ENCODE data around the gene GATA3.
A peak's percentile ranks its signal among the peaks of the same experiment; 100 is the strongest.

Gene GATA3

GRCh38 chr10:8052956-8053445 is 1.5 kb upstream of the GATA3 start:
- Histone ChIP-seq H2BK120ac (ENCODE audit: low read depth, low read length) (no peak overlapping the region), H4K91ac (ENCODE audit: low read length) (no peak overlapping the region), H3K4me1 (ENCODE audit: control insufficient read depth, insufficient read depth, low read depth, low read length) (peaks cover 45% of the 10 kb centered on the region), H3K9me3 (ENCODE audit: control insufficient read depth, low read length) (no peaks in the 10 kb centered on the region), H3K4me3 (ENCODE audit: insufficient read depth in 1 of 2, low read depth in 1 of 2, low read length in 2 of 2) (no peak overlapping the region), H3K9ac (ENCODE audit: low read length) (no peak overlapping the region), H3K27ac (ENCODE audit: low read length, poor library complexity, severe bottlenecking) (no peak overlapping the region), H3K79me1 (replicated peaks; ENCODE audit: low read length, poor library complexity, severe bottlenecking) (no peaks in the 10 kb centered on the region), H3K14ac (ENCODE audit: low read length in 2 of 2) (no peak overlapping the region), H2AK5ac (ENCODE audit: low read length, severe bottlenecking) (no peak overlapping the region), H3K18ac (ENCODE audit: low read depth in 1 of 2, low read length in 2 of 2) (no peak overlapping the region), H3K23ac (ENCODE audit: low read length in 2 of 2) (no peak overlapping the region), H3K27me3 (ENCODE audit: control insufficient read depth in 1 of 2, insufficient read depth in 1 of 2, low read length in 2 of 2) (peaks cover 92 to 100% of the 10 kb centered on the region in 2 experiments), H2BK5ac (ENCODE audit: low read depth, low read length, poor library complexity, severe bottlenecking) (no peak overlapping the region), H4K8ac (ENCODE audit: low read length) (no peak overlapping the region), H3K4ac (ENCODE audit: low read depth in 1 of 2, low read length in 2 of 2) (no peak overlapping the region), H2BK15ac (ENCODE audit: low read depth, poor library complexity, severe bottlenecking) (no peak overlapping the region), H2BK12ac (ENCODE audit: low read length in 2 of 2) (no peak overlapping the region), H3K4me2 (ENCODE audit: low read length, poor library complexity, severe bottlenecking) (peak overlapping the region; percentile 10), H2AFZ (ENCODE audit: low read depth, low read length) (no peak overlapping the region), H3K36me3 (ENCODE audit: control insufficient read depth in 1 of 2, insufficient read depth in 2 of 2, low read depth in 1 of 2, low read length in 2 of 2) (peaks cover 0 to 3% of the 10 kb centered on the region in 2 experiments)
- no peak for DNase-seq
- 4% methylated on average over 8 of the region's 17 CpGs for WGBS

GRCh38 chr10:8053446-8054243 is 843 bp upstream of the GATA3 start:
- H3K4me3 ChIP-seq (ENCODE audit: insufficient read depth in 1 of 2, low read depth in 1 of 2, low read length in 2 of 2) = peak overlapping the region; percentile 28 to 70
- H3K18ac ChIP-seq (ENCODE audit: low read depth in 1 of 2, low read length in 2 of 2) = peak overlapping the region in 1 of 2 experiments; percentile 28
- H3K4ac ChIP-seq (ENCODE audit: low read depth in 1 of 2, low read length in 2 of 2) = no peak overlapping the region
- DNase-seq = peak; percentile 89
- H2AK5ac ChIP-seq (ENCODE audit: low read length, severe bottlenecking) = no peak overlapping the region
- H2BK5ac ChIP-seq (ENCODE audit: low read depth, low read length, poor library complexity, severe bottlenecking) = no peak overlapping the region
- no peak overlapping the region for H3K9ac ChIP-seq (ENCODE audit: low read length)
- H4K91ac ChIP-seq (ENCODE audit: low read length) = no peak overlapping the region
- WGBS = under 1% methylated on average over 50 of the region's 60 CpGs
- peak overlapping the region in 1 of 2 experiments; percentile 11 for H2BK12ac ChIP-seq (ENCODE audit: low read length in 2 of 2)
- H3K14ac ChIP-seq (ENCODE audit: low read length in 2 of 2) = no peak overlapping the region
- H3K23ac ChIP-seq (ENCODE audit: low read length in 2 of 2) = no peak overlapping the region
- peaks cover 0 to 3% of the 10 kb centered on the region in 2 experiments for H3K36me3 ChIP-seq (ENCODE audit: control insufficient read depth in 1 of 2, insufficient read depth in 2 of 2, low read depth in 1 of 2, low read length in 2 of 2)
- H3K79me1 ChIP-seq (replicated peaks; ENCODE audit: low read length, poor library complexity, severe bottlenecking) = no peaks in the 10 kb centered on the region
- H3K4me1 ChIP-seq (ENCODE audit: control insufficient read depth, insufficient read depth, low read depth, low read length) = peaks cover 45% of the 10 kb centered on the region
- no peak overlapping the region for H4K8ac ChIP-seq (ENCODE audit: low read length)
- no peak overlapping the region for H2BK120ac ChIP-seq (ENCODE audit: low read depth, low read length)
- H3K27ac ChIP-seq (ENCODE audit: low read length, poor library complexity, severe bottlenecking) = no peak overlapping the region
- H3K27me3 ChIP-seq (ENCODE audit: control insufficient read depth in 1 of 2, insufficient read depth in 1 of 2, low read length in 2 of 2) = peaks cover 92 to 100% of the 10 kb centered on the region in 2 experiments
- H3K4me2 ChIP-seq (ENCODE audit: low read length, poor library complexity, severe bottlenecking) = peak overlapping the region; percentile 73
- no peak overlapping the region for H2AFZ ChIP-seq (ENCODE audit: low read depth, low read length)
- no peak overlapping the region for H2BK15ac ChIP-seq (ENCODE audit: low read depth, poor library complexity, severe bottlenecking)
- no peaks in the 10 kb centered on the region for H3K9me3 ChIP-seq (ENCODE audit: control insufficient read depth, low read length)

GRCh38 chr10:8054244-8054493 is 319 bp upstream of the GATA3 start:
- peak overlapping the region in 1 of 2 experiments; percentile 70 for H3K4me3 ChIP-seq (ENCODE audit: insufficient read depth in 1 of 2, low read depth in 1 of 2, low read length in 2 of 2)
- no peak overlapping the region for H2BK120ac ChIP-seq (ENCODE audit: low read depth, low read length)
- H3K4me2 ChIP-seq (ENCODE audit: low read length, poor library complexity, severe bottlenecking) = peak overlapping the region; percentile 73
- no peak overlapping the region for H3K18ac ChIP-seq (ENCODE audit: low read depth in 1 of 2, low read length in 2 of 2)
- H3K4ac ChIP-seq (ENCODE audit: low read depth in 1 of 2, low read length in 2 of 2) = no peak overlapping the region
- 1% methylated on average over 12 of the region's 25 CpGs for WGBS
- DNase-seq = peak; percentile 71
- H3K36me3 ChIP-seq (ENCODE audit: control insufficient read depth in 1 of 2, insufficient read depth in 2 of 2, low read depth in 1 of 2, low read length in 2 of 2) = peaks cover 0 to 3% of the 10 kb centered on the region in 2 experiments
- H3K27ac ChIP-seq (ENCODE audit: low read length, poor library complexity, severe bottlenecking) = no peak overlapping the region
- H3K27me3 ChIP-seq (ENCODE audit: control insufficient read depth in 1 of 2, insufficient read depth in 1 of 2, low read length in 2 of 2) = peaks cover 94 to 100% of the 10 kb centered on the region in 2 experiments
- peaks cover 45% of the 10 kb centered on the region for H3K4me1 ChIP-seq (ENCODE audit: control insufficient read depth, insufficient read depth, low read depth, low read length)
- no peaks in the 10 kb centered on the region for H3K79me1 ChIP-seq (replicated peaks; ENCODE audit: low read length, poor library complexity, severe bottlenecking)
- no peaks in the 10 kb centered on the region for H3K9me3 ChIP-seq (ENCODE audit: control insufficient read depth, low read length)
- H2BK12ac ChIP-seq (ENCODE audit: low read length in 2 of 2) = no peak overlapping the region
- H4K91ac ChIP-seq (ENCODE audit: low read length) = no peak overlapping the region
- no peak overlapping the region for H3K23ac ChIP-seq (ENCODE audit: low read length in 2 of 2)
- no peak overlapping the region for H4K8ac ChIP-seq (ENCODE audit: low read length)
- H2BK5ac ChIP-seq (ENCODE audit: low read depth, low read length, poor library complexity, severe bottlenecking) = no peak overlapping the region
- H2AK5ac ChIP-seq (ENCODE audit: low read length, severe bottlenecking) = no peak overlapping the region
- H3K9ac ChIP-seq (ENCODE audit: low read length) = no peak overlapping the region
- no peak overlapping the region for H3K14ac ChIP-seq (ENCODE audit: low read length in 2 of 2)
- no peak overlapping the region for H2AFZ ChIP-seq (ENCODE audit: low read depth, low read length)
- no peak overlapping the region for H2BK15ac ChIP-seq (ENCODE audit: low read depth, poor library complexity, severe bottlenecking)

GRCh38 chr10:8055420-8056349 is 1.2 kb downstream of the GATA3 start:
- peak overlapping the region; percentile 52 for H2AFZ ChIP-seq (ENCODE audit: low read depth, low read length)

More at GRCh38 chr10:8055420-8056349, 1.2 kb downstream of the GATA3 start:
- no peak for DNase-seq
- H3K36me3 ChIP-seq (ENCODE audit: control insufficient read depth in 1 of 2, insufficient read depth in 2 of 2, low read depth in 1 of 2, low read length in 2 of 2) = peaks cover 0 to 3% of the 10 kb centered on the region in 2 experiments
- H3K4me2 ChIP-seq (ENCODE audit: low read length, poor library complexity, severe bottlenecking) = peak overlapping the region; percentile 34
- no peak overlapping the region for H2AK5ac ChIP-seq (ENCODE audit: low read length, severe bottlenecking)
- peaks cover 94 to 100% of the 10 kb centered on the region in 2 experiments for H3K27me3 ChIP-seq (ENCODE audit: control insufficient read depth in 1 of 2, insufficient read depth in 1 of 2, low read length in 2 of 2)
- H3K79me1 ChIP-seq (replicated peaks; ENCODE audit: low read length, poor library complexity, severe bottlenecking) = no peaks in the 10 kb centered on the region
- H3K23ac ChIP-seq (ENCODE audit: low read length in 2 of 2) = peak overlapping the region; percentile 38 to 97
- 4% methylated on average over 78 of the region's 85 CpGs for WGBS
- H4K91ac ChIP-seq (ENCODE audit: low read length) = peak overlapping the region; percentile 91
- H3K18ac ChIP-seq (ENCODE audit: low read depth in 1 of 2, low read length in 2 of 2) = peak overlapping the region; percentile 83 to 95
- H3K4ac ChIP-seq (ENCODE audit: low read depth in 1 of 2, low read length in 2 of 2) = peak overlapping the region; percentile 71 to 75
- H2BK120ac ChIP-seq (ENCODE audit: low read depth, low read length) = peak overlapping the region; percentile 74
- H2BK15ac ChIP-seq (ENCODE audit: low read depth, poor library complexity, severe bottlenecking) = no peak overlapping the region
- H3K9me3 ChIP-seq (ENCODE audit: control insufficient read depth, low read length) = no peaks in the 10 kb centered on the region
- no peak overlapping the region for H3K27ac ChIP-seq (ENCODE audit: low read length, poor library complexity, severe bottlenecking)
- H4K8ac ChIP-seq (ENCODE audit: low read length) = peak overlapping the region; percentile 98
- no peak overlapping the region for H3K9ac ChIP-seq (ENCODE audit: low read length)
- H3K4me1 ChIP-seq (ENCODE audit: control insufficient read depth, insufficient read depth, low read depth, low read length) = peaks cover 31% of the 10 kb centered on the region
- no peak overlapping the region for H2BK5ac ChIP-seq (ENCODE audit: low read depth, low read length, poor library complexity, severe bottlenecking)
- peak overlapping the region in 1 of 2 experiments; percentile 11 for H3K4me3 ChIP-seq (ENCODE audit: insufficient read depth in 1 of 2, low read depth in 1 of 2, low read length in 2 of 2)
- H2BK12ac ChIP-seq (ENCODE audit: low read length in 2 of 2) = peak overlapping the region in 1 of 2 experiments; percentile 68
- H3K14ac ChIP-seq (ENCODE audit: low read length in 2 of 2) = peak overlapping the region in 1 of 2 experiments; percentile 93

Data from mesenchymal stem cell (in vitro differentiated cells and primary cell).